NAMALWA (cell line): ENCODE measurements around the gene CD99L2.

Experiments
- DNase-seq: peaks from one replicate; pipeline ENCODE4 v3.0.0-alpha.2; 2015; ENCODE audit warnings: low spot score

The CD99L2 gene

DNA sequence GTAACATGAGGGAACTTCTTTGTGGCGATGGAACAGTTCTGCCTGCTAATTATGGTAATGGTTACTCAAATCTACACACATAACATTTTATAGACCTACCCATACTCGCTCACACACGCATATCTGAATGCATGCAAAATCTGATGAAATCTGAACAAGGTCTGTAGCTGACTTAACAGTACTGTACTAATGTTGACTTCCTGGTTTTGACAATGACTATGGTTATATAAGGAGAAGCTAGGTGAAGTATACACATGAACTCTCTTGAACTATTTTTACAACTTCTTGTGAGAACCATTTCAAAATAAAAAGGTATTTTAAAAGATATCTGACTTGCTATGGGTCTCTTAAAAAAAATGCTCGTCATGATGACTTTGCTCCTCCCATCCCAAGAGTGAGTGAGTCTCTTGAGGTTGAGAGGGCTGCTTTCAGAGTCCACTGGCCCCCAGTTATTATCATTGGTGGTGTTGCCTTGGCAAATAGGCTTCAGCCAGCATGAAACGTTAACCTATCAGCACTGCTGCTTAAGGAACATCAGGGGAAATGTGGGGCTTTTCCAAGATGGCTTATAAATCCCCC lies 105.4 kb downstream of the CD99L2 start:
- DNase-seq: no peak

DNA sequence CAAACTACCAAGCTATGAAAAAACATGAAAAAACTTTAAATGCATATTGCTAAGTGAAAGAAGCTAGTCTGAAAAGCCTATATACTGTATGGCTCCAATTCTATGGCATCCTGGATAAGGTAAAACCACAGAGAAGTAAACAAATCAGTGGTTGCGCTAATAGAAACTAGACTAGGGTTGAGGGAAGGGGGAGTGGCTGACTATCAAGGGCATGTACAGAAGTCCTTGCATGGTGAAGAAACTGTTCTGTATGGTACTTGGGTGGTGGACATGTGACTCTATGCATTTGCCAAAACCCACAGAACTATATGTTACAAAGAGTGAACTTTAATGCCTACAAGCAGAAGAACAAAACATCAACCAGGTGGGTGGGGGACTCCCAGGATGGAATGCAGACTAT lies 108.4 kb downstream of the CD99L2 start:
- DNase-seq: no peak

DNA sequence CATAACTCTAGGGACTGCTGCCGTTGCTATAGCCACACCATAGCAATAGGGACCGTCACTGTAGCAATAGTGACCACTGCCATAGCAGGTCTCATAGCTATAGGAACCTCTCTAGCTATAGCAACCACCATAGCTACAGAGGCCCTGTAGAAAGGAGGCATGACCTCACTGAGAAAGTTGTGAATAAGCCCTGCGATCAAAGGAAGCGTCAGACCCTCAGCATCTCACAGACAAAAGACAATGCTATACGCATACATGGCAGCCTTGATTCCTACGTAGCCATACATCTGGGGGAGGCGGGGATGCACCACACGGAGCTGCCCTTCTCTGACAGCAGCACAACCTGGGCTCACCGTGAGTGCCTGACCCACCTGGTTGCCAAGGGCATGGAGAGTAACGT lies 116.8 kb downstream of the CD99L2 start:
- DNase-seq: no peak

DNA sequence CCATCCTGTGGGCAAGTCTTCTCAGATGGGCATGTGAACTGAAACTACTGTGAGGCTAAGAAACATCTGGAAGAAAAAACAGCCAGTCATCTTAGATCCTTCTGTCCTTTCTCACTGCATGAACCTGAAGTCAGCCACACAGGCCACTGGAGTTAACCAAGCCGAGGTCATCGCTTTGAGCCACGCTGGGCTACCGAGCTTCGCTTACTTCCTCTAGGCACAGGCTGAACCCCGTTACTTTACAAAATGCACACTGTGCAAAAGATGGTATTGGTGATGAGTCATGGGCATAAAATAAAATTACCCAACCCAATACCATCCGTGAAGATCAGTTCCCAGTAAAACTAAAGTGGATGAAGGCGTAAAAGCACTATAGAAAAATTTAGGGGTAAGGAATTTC lies 119.1 kb downstream of the CD99L2 start:
- no peak for DNase-seq

DNA sequence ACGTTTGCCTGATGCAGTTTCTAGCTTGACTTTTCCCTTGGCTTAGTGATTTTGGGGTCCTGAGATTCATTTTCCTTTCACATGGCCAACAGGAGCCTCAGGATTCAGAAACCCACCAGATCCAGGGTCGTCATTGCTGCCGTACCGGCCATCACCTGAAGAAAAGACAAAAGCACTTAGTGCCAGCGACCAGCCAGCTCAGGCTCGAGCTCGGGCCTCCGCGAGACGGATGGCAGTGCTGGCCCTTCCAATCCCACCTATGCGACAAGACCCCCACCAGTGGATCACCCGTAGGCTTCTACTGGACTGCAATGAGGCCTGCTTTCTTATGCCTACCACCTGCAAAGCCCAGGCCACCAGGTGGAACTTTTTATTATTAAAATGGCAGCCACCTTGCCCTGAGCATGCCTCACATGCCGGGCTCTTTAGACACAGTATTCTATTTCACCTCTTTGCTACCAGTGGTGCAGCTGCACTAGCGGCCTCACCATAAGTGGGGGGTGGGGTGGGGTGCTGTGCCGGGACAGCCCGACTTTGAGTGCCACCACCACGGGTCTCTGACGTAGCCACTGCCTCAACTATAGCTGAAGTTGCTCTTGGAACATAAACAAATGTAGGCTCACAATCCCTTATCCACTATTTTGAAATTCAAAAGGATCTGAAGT lies 121.0 kb downstream of the CD99L2 start:
- DNase-seq: no peak

DNA sequence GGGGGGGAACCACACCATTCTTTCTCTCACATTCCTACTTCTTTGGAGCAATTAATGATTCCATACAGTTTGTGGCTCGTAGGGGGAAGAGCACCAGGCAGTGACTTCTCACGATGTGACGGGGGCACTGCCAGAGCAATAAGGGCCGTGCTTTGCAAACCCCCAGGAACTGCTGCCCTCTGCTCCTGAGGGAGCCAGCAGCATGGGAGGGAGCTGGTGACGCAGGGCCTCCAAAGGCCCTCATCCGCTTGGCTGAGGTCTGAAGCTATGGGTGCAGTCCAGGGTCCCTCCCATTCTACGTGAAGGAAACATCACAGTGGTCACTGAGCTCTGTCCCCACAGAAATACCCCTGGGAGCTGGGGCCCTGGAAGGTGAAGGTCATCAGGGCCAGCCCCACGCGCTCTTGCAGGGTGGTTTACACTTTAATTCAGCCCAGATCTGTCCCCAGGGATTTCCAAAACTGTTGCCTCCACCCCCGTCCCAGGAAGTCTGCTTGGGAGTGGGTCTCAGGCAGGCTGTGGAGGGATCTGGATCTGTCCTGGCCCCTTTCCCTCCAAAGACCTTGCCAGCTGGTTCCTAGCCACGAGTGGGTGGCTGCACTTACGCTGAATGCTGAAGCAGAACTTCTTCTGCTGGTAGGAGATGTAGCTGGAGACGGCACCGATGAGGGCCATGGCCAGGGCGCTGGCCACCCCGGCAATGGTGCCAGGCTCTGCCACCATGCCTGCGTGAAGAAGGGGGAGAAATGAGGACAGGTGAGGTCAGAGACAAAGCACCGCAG lies 122.7 kb downstream of the CD99L2 start:
- no peak for DNase-seq

DNA sequence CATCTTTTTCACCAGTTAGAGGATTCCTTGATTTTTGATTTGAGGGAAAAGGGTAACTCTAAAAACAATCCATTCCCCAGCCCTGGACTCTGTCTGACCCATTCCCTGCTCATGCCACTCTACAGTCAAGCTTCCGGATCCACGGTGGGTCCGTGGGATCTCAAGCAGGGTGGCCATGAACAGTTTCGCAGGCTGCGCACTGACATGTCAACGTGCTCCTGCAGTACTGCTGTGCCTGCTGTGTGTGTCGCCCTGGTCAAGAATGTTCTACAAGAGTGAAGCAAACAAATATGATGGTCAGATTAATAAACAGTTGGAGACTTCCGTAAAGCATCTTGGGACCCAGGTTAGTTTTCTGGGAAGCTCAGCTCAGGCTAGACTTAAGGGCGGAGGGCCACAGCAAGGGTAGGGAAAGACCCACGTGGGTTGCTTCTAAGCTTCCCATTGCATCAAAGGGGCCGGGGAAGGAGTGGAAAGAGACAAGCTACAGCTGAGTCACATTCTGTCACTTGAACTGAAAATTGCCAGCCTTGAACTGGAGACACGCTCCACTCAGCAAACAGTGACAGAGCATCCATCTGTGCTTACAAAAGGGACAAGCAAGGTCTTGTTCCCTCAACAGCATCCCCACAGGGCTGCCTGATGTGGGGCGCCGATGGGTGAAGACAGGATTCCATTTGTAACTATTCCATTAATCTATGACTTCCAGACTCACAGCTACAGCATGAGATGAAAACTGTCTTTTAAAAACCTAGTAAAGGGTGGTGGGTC lies 123.5 kb downstream of the CD99L2 start:
- no peak for DNase-seq

DNA sequence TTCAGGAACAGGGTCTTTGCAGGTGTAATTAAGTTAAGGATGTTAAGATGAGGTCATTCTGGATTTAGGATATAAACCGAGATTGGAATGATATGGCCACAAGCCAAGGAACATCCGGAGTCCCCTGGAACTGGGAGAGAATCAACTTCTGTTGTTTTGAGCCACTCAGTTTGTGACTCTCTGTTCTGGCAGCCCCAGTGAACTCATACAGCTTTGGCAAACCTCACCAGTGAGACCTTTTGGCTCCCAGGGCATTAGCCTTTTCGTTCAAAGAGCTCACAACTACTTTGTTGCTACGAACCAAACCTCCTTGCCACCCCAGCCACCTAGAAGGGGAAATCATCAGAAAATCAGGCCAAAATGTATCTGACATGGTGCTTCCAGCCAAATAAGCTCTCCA lies 124.8 kb downstream of the CD99L2 start:
- no peak for DNase-seq

DNA sequence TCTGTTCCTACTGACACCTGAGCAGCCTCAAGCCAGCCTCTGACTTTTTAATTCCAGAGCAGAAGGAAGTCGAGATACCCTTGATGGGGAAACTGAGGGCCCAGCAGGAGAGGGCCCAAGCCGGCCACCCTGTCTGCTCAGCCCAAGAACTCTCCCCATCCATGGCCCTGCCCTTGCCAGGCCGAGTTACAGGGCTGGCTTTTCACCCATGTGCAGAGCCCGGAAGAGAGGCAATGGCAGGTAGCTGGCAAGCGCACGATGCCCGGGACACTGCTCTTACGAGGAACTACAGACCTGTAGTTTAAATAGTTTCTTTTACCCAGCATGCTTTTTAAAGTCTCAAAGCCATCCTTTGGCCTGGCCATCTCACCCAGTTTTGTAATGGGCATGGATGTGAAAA lies 125.4 kb downstream of the CD99L2 start:
- no peak for DNase-seq

DNA sequence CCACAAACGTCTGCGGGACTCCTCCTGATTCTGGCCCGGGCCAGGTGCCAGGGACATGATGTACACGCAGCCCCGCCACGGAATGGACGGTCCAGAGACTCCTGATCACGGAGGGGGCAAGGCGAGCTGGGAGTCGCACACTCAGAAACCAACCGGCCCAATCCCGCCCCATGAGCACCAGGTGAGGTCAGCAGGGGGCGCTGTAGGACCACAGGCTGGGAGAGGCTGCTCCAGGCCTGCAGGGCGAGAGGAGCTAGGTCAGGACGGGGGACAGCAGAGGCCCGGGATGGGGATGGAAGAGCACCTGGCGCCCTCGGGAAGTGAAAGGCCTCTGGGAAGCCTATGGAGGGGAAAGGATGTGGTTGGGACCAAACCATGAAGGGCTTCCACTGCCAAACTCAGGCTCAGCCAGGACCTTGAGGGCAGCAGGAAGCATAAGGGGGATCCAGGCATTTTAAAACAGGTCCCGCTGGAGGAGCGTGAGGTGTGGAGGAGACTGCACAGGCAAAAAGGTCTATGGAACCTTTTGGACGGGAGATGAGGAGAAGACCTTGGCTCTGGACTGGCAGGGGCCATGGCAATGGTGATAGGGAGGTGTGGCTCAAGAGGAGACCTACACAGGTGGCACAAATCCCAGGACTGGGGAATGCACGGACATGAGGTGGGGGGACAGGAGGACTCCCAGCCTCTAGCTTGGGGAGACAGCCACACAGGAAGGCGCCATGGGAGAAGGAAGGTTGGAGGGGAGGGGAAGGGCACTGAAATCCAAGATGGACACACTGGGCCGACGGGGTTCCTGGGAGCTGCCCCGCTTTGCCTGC lies 126.1 kb downstream of the CD99L2 start:
- DNase-seq: peak; percentile 71

DNA sequence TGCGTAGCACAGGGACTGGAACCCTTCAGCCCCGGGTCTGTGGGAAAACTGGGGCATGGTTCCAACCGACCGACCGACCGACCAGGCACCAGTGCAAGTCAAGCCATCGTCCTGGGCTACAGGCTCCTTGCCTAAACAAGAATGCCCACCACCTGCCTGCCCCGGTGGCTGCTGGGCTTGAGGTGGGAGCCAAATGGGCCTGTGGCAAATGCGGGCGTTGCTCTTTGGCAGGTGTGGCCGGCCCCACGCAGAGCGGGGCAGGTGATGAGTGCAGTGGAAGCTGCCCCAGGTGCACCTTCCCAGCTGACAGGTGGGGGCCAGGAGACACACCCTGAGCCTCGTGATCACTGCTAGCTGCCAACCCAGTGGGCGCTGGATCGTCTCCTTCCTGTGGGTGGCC lies 127.4 kb downstream of the CD99L2 start:
- no peak for DNase-seq

DNA sequence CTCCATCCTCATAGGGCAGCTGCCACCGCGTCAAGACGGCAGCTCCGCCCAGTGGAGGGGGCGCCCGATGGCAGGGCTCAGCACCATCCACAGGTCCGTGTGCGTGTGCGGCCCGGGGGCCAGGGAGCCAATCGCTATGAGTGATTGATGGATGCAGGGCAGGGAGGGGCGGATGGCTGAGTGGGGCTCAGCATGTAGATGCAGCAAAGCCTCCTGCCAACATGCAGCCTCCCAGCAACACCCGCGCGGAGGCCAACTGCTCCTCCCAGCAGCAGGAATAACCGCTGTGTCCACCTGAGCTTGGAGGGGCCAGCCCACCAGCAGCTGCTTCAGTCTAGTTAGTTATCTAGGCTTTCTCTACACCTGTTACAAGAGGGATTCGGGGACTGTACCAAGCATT lies 127.8 kb downstream of the CD99L2 start:
- no peak for DNase-seq

DNA sequence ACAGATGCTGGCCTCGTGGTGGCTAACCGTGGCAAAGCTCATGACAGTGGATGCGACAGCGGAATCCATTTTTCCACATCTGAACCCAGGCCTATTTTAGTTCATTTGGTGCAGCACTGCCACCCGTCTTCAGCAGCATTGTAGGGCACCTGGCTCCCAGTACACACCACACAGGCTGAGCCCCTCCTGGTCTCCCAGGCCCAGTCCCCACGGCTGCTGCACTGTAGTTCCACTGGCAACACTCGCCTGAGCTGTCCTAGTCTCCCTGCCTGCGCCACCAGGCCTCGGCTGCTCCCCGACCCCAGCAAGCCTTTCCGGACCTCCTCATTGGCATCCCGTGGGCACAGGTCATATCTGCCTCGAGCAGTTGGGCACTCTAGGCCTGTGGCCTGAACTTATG lies 129.1 kb downstream of the CD99L2 start:
- DNase-seq: no peak

DNA sequence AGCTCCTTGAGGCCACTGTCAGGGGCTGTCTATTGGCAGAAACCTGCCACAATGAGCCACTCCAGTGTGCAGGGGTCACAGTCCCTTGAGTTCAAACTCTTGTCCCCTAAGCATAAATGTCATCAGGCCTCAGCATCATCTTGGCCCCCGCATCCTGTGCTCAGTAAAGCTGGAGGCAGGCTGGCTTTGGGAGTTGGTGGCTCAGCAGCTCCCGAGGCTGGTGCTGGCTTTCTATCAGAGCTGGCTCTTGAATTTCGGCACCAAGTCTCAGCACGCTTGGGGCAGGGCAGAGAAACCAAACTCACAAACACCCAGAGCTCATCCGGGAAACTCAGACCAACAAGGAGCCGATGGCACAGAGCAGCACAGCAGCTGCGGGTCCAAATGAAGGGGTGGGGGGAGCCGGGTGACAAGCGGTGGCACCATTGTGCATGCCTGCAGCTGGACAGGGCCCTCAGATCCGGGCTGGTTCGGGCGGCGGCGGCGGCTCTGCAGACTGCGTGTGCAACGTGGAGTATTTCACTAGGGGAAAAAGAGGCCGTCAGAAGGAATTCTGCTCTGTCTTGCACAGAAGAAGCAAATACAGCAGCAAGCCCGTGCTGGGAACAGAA lies 129.8 kb downstream of the CD99L2 start:
- no peak for DNase-seq

DNA sequence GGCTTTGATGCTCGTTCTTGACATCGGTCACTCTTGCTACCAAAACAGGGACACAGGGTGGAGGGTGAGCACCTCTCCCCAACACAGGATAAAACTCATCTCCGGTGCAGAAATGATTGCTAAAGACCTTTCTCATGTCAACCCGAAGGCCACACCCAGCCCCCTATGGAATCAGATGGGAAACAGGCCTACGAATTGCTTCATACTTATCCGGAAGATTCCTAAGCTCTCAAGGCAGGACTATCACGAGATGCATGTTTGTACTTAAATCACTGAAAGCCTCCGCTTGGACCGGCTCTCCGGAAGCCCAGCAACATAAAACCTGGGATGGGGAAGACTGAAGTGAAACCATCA lies 130.4 kb downstream of the CD99L2 start:
- no peak for DNase-seq

DNA sequence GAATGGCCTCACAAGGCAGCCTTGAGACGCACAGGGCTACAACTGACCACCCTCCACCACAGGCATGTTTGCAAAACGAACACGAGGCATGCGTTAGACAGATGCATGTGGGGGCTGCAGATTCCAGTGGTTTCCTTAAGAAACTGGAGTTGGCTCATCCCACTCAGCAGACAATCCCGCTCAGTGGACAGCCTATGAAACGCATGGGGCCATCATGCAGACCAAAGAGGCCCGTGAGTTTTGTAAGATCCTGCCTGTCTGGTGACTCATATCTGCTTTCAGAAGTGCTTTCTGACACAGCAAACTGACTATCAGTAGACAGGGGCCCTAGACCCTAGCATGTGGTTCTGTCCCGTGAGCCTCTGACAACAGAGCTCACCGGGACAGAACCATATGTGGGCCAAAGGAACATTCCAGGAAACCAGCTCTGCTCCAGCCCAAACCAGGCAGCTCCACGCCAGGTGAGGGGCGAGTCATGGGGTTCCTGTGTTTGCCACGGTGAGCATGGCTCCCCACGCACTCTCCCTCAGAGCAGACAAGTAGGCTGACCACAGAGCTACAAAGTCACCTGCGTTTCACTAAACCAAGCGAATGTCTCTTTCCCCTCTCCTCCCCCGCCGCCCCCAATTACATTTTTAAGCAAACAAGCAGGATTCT lies 130.9 kb downstream of the CD99L2 start:
- no peak for DNase-seq

DNA sequence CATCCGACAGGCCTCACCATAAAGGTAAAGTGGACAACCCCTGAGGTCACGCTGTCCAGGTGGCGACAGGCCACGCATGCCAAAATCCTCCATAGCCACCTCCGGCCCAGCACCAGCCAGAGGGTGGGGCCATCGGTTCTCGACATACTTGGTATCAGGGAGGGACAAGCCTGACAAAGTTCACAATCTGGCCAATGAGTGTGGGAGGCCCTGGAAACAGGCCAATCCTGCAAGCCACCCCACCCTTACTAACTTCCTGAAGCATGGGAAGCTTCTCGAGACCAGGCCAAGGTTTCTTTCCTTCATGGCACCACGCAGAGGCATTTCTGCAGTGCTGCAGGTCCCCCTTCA lies 131.4 kb downstream of the CD99L2 start:
- no peak for DNase-seq

DNA sequence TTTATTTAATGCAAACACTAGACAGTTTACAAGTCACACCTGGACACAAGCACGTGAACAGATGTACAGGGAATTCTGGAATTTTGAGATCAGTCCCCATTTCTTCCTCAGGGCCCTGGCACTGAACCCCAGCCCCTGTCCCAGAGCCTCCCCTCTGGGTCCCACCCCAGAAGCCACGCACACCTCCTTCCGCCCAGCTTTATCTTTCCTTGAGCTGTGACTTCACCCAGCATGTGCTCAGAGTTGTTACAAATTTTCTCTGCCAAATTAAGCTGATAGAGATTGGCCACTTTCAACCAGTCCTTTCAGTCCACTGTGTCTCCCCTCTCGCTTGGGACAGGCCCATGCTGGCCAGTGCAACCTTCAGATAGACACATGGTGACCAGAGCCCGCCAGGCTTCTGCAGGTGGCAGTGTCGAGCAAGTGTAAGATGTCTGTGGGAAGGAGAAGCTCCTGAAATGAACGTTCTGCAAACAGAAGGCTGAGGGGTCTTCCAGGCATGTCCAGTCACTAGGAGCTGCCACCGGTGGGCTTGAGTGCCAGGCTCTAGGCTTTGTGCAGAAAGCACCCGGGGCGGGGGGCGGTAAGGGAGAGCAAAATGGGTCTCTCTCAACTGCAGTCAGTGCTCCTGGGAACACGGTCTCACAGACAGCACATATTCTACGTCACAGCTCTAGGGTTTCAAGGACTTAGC lies 132.0 kb downstream of the CD99L2 start:
- peak; percentile 13 for DNase-seq

DNA sequence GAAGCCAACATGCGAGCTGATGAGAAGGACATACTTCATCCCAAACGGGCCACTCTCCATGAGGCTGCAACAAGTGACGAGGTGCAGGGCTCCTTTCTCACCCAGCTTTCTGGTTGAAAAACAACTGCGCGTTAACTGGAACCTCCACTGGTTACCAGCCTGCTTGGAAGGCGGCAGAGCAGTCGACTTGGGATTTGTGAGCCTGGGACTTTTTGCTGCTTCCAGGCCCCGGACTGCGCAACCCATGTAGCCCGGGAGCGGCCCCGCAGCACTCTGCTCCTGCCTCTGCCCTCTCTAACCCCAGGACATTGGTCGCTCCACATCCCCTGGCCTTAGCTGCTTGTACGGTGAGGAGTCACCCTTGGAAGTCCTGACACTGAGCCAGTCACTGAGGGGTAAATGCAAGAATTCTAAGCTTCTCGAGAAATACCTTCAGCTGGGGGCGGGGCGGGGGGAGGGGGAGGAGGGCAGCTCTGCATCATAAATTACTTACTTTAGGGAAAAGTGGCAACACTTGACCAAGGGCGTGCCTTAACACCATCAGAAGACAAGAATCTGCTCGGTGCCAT lies 132.6 kb downstream of the CD99L2 start:
- DNase-seq: no peak

DNA sequence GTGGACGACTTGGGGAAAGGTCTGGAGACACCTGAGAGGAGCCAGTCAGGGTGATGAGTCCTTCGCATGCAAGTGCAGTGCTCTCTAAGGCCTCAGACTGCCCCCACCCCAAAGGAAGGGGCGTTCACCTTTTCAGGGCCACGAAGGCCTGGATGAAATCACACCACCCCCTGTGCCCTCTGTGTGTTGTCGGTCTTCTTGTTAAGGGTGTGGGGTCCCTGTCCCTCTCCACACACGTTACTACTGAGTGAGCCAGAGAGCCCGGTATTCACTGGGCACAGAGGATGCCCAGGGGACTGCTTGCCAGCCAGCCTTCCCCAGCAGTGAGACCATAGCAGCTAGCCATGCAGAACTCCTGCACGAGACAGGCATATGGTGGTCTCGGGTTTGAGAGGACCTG lies 133.2 kb downstream of the CD99L2 start:
- no peak for DNase-seq
